AG09309 (cell line): Measurements from ENCODE around the gene ARL10.

Source experiments
- DNase-seq: peaks from one replicate; pipeline ENCODE4 v3.0.0-alpha.2; 2010; ENCODE audit warnings: low read depth
- H3K4me3 ChIP-seq: 2 replicates; pipeline ENCODE4 v1.5.1; 2011; ENCODE audit warnings: mild to moderate bottlenecking, low read depth, low read length, moderate library complexity; ENCODE audit not compliant: control insufficient read depth
- CTCF ChIP-seq: IDR thresholded peaks from 2 replicates; pipeline ENCODE4 v1.5.1; 2011; ENCODE audit warnings: mild to moderate bottlenecking, low read depth, low read length, inconsistent platforms; ENCODE audit not compliant: insufficient read depth, control insufficient read depth; ENCODE audit errors: missing control alignments

Gene ARL10

GRCh38 chr5:176425138-176425537 lies 59.9 kb downstream of the ARL10 start:
- H3K4me3 ChIP-seq: no peak overlapping the region
- no peak for DNase-seq
- TF ChIP-seq CTCF: no peak

- no peak for TF ChIP-seq CTCF
- H3K4me3 ChIP-seq: no peak overlapping the region
- no peak for DNase-seq
Measured at GRCh38 chr5:176425791-176426190, 60.5 kb downstream of the ARL10 start.

GRCh38 chr5:176426876-176427275 lies 61.6 kb downstream of the ARL10 start:
- no peak for TF ChIP-seq CTCF
- no peak for DNase-seq
- no peak overlapping the region for H3K4me3 ChIP-seq

GRCh38 chr5:176427971-176428370 lies 62.7 kb downstream of the ARL10 start:
- DNase-seq: no peak
- no peak for TF ChIP-seq CTCF
- H3K4me3 ChIP-seq: no peak overlapping the region

GRCh38 chr5:176429972-176430371 lies 64.7 kb downstream of the ARL10 start:
- TF ChIP-seq CTCF: no peak
- no peak for DNase-seq
- H3K4me3 ChIP-seq: no peak overlapping the region
